Smooth muscle cell (in vitro differentiated cells): ENCODE data around the gene XPO5. TPM values are rescaled to one million over a fixed set of nuclear protein-coding genes. Genes with fewer than 3 reads are reported as not detected.
"Not testable (repeated sequence)": the region's sequence is repeated elsewhere in the genome, so short reads cannot be mapped to it uniquely, and the experiment has no call there.

Experiments used
- DNase-seq: peaks from one replicate; lab custom pipeline; 2025; ENCODE audit not compliant: unreplicated experiment; lab: John Stamatoyannopoulos, UW
- H2AFZ ChIP-seq: fragments of 200-600 bp; sonication (generic); 2 replicates; pipeline ENCODE4 v1.6.0; 2016; ENCODE audit warnings: antibody characterized with exemption, low read depth, mild to moderate bottlenecking
- H3F3A ChIP-seq: fragments of 200-600 bp; sonication (generic); 2 replicates; pipeline ENCODE4 v1.6.0; 2017; ENCODE audit warnings: antibody characterized with exemption, low read depth
- H3K27ac ChIP-seq: fragments of 200-600 bp; sonication (generic); 2 replicates; pipeline ENCODE4 v1.5.1; 2016; ENCODE audit warnings: low read depth, mild to moderate bottlenecking
- H3K27me3 ChIP-seq: fragments of 200-600 bp; sonication (generic); 2 replicates; pipeline ENCODE4 v1.6.1; 2016; ENCODE audit warnings: low read depth, mild to moderate bottlenecking
- H3K36me3 ChIP-seq: fragments of 200-600 bp; sonication (generic); 2 replicates; pipeline ENCODE4 v1.5.1; 2016; ENCODE audit warnings: low read depth
- H3K4me1 ChIP-seq: fragments of 200-600 bp; sonication (generic); 2 replicates; pipeline ENCODE4 v1.5.1; 2016; ENCODE audit warnings: low read depth
- H3K4me2 ChIP-seq: fragments of 200-600 bp; sonication (generic); 2 replicates; pipeline ENCODE4 v1.6.0; 2016; ENCODE audit warnings: mild to moderate bottlenecking
- H3K4me3 ChIP-seq: fragments of 200-600 bp; sonication (generic); 2 replicates; pipeline ENCODE4 v1.5.1; 2016; ENCODE audit warnings: mild to moderate bottlenecking
- H3K79me2 ChIP-seq: fragments of 200-600 bp; sonication (generic); 2 replicates; pipeline ENCODE4 v1.6.0; 2016; ENCODE audit warnings: low read depth, mild to moderate bottlenecking
- H3K9ac ChIP-seq: fragments of 200-600 bp; sonication (generic); 2 replicates; pipeline ENCODE4 v1.6.0; 2016; ENCODE audit warnings: low read depth
- H3K9me3 ChIP-seq: fragments of 200-600 bp; sonication (generic); replicated peaks from 2 replicates; pipeline ENCODE4 v1.5.1; 2016; ENCODE audit warnings: low read depth
- H4K20me1 ChIP-seq: fragments of 200-600 bp; sonication (generic); 2 replicates; pipeline ENCODE4 v1.6.0; 2016; ENCODE audit warnings: low read depth
- CTCF ChIP-seq: fragments of 200-600 bp; sonication (generic); IDR thresholded peaks from 2 replicates; pipeline ENCODE4 v1.5.1; 2017; ENCODE audit warnings: borderline replicate concordance, mild to moderate bottlenecking, antibody characterized with exemption; ENCODE audit not compliant: insufficient read depth, poor library complexity, severe bottlenecking
- WGBS: methylation state at CpG from one replicate; pipeline ENCODE4 v1.1.7; 2016; ENCODE audit warnings: low lambda C conversion rate; 5-methylcytosine and 5-hydroxymethylcytosine counted together
- polyA plus RNA-seq: library from polyadenylated mRNA; unstranded; fragments of >200 nt; fragmentation: Nextera tagmentation; extraction: Ambion mirVana; gene quantifications from 2 replicates; pipeline ENCODE4 v1.2.1, GENCODE V29; 2016
- total RNA-seq: library from RNA; depleted of rRNA; stranded (reverse); fragments of >200 nt; gene quantifications from 2 replicates; pipeline ENCODE4 v1.2.3, GENCODE V29; 2014

Gene XPO5
- total and polyA plus RNA-seq, 2 experiments from 2014 or later = 11.7 to 31.9 TPM

- H3K27me3 ChIP-seq, H3K27ac ChIP-seq, H3K36me3 ChIP-seq, H2AFZ ChIP-seq, H3K4me2 ChIP-seq, H3K4me1 ChIP-seq, H3K4me3 ChIP-seq, H3F3A ChIP-seq, H4K20me1 ChIP-seq, H3K9ac ChIP-seq, DNase-seq, H3K79me2 ChIP-seq, H3K9me3 ChIP-seq: not testable (repeated sequence)
- over 99% methylated on average over 17 of the region's 17 CpGs for WGBS
Observed at GRCh38 chr6:43538986-43539385, 36.9 kb downstream of the XPO5 start.

GRCh38 chr6:43532201-43532600 lies 43.6 kb downstream of the XPO5 start:
- WGBS = 83% methylated on average over 1 of the region's 1 CpG
- DNase-seq = no peak

GRCh38 chr6:43524483-43524961 lies 51.3 kb downstream of the XPO5 start:
- H3F3A ChIP-seq = peaks cover 5% of the 10 kb centered on the region
- no peak overlapping the region for H3K4me3 ChIP-seq
- 92% methylated on average over 10 of the region's 10 CpGs for WGBS
- H3K27me3 ChIP-seq = no peaks in the 10 kb centered on the region
- H3K4me1 ChIP-seq = no peaks in the 10 kb centered on the region
- no peaks in the 10 kb centered on the region for H3K9me3 ChIP-seq
- H3K36me3 ChIP-seq = peaks cover 31% of the 10 kb centered on the region
- no peak for DNase-seq
- no peak for TF ChIP-seq CTCF
- H4K20me1 ChIP-seq = no peaks in the 10 kb centered on the region
- no peak overlapping the region for H3K4me2 ChIP-seq
- H3K9ac ChIP-seq = no peak overlapping the region
- no peak overlapping the region for H2AFZ ChIP-seq
- no peak overlapping the region for H3K27ac ChIP-seq
- H3K79me2 ChIP-seq = no peaks in the 10 kb centered on the region

More at GRCh38 chr6:43532201-43532600, 43.6 kb downstream of the XPO5 start:
- H2AFZ ChIP-seq = no peak overlapping the region
- H3F3A ChIP-seq = no peaks in the 10 kb centered on the region
- H3K4me3 ChIP-seq = no peak overlapping the region
- no peak overlapping the region for H3K4me2 ChIP-seq
- no peaks in the 10 kb centered on the region for H3K9me3 ChIP-seq
- no peaks in the 10 kb centered on the region for H4K20me1 ChIP-seq
- no peak for TF ChIP-seq CTCF
- peak overlapping the region; percentile 7 for H3K27ac ChIP-seq
- H3K27me3 ChIP-seq = no peaks in the 10 kb centered on the region
- H3K79me2 ChIP-seq = no peaks in the 10 kb centered on the region
- H3K36me3 ChIP-seq = peaks cover 12% of the 10 kb centered on the region
- H3K9ac ChIP-seq = no peak overlapping the region
- no peaks in the 10 kb centered on the region for H3K4me1 ChIP-seq

GRCh38 chr6:43523284-43523683 lies 52.6 kb downstream of the XPO5 start:
- DNase-seq = no peak
- no peaks in the 10 kb centered on the region for H4K20me1 ChIP-seq
- H3F3A ChIP-seq = peaks cover 5% of the 10 kb centered on the region
- no peak overlapping the region for H3K27ac ChIP-seq
- TF ChIP-seq CTCF = no peak
- H3K36me3 ChIP-seq = peaks cover 26% of the 10 kb centered on the region
- no peak overlapping the region for H3K9ac ChIP-seq
- no peaks in the 10 kb centered on the region for H3K9me3 ChIP-seq
- H2AFZ ChIP-seq = no peak overlapping the region
- H3K4me3 ChIP-seq = no peak overlapping the region
- H3K79me2 ChIP-seq = peaks cover 10% of the 10 kb centered on the region
- no peak overlapping the region for H3K4me2 ChIP-seq
- H3K4me1 ChIP-seq = peaks cover 2% of the 10 kb centered on the region
- WGBS = 100% methylated on average over 3 of the region's 3 CpGs
- no peaks in the 10 kb centered on the region for H3K27me3 ChIP-seq
